H1 (cell line): ENCODE measurements around the gene PPP1R12C. TPM values are rescaled to one million over a fixed set of nuclear protein-coding genes. Genes with fewer than 3 reads are reported as not detected.

Experiments
- EGR1 ChIP-seq: IDR thresholded peaks from 2 replicates; pipeline ENCODE4 v1.6.1; 2011; ENCODE audit warnings: low read depth, low read length, borderline replicate concordance
- HDAC6 ChIP-seq: IDR thresholded peaks from one replicate; pipeline ENCODE4 v1.7.1; 2012; ENCODE audit warnings: low read depth, mild to moderate bottlenecking, inconsistent platforms, low read length, moderate library complexity
- RNF2 ChIP-seq: fragments of 200-900, 300-1000 bp; sonication (generic); IDR thresholded peaks from 2 replicates; pipeline ENCODE4 v1.7.1; 2016; ENCODE audit warnings: borderline replicate concordance, low read depth, mild to moderate bottlenecking, antibody characterized with exemption, low read length; ENCODE audit not compliant: poor library complexity, severe bottlenecking; ENCODE audit errors: missing control alignments
- SAP30 ChIP-seq: fragments of 300-600 bp; sonication (generic); IDR thresholded peaks from 2 replicates; pipeline ENCODE4 v1.7.1; 2012; ENCODE audit warnings: low read length, moderate library complexity, mild to moderate bottlenecking, inconsistent platforms; ENCODE audit not compliant: insufficient read depth, insufficient replicate concordance
- SUZ12 ChIP-seq: fragments of 200-600 bp; sonication (generic); IDR thresholded peaks from 2 replicates; pipeline ENCODE4 v1.6.1; 2012; ENCODE audit warnings: mild to moderate bottlenecking, inconsistent platforms, low read length, moderate library complexity, mixed read lengths
- YY1 ChIP-seq: IDR thresholded peaks from 2 replicates; pipeline ENCODE4 v1.6.1; 2011; ENCODE audit warnings: low read depth, mild to moderate bottlenecking, low read length
- polyA plus RNA-seq, 7 experiments: library from polyadenylated mRNA; depleted of rRNA in 3 of 7; stranded (reverse) in 5 of 7; unstranded in 2 of 7; fragments of >200 nt in 5 of 7; fragments of 200-250 nt in 2 of 7; gene quantifications; 1 replicate in 5 of 7; 2 replicates in 1 of 7; 4 replicates in 1 of 7; pipeline versions ENCODE4 v1.2.1 to v1.2.3, GENCODE V29; 2011 to 2013; ENCODE audit warnings: missing spikeins in 2 of 7, mixed read lengths in 2 of 7
- total RNA-seq: library from RNA; stranded (reverse); fragmentation: NEBNext Ultra II Directional; extraction: Animal tissue kit (Norgen Biotek cat#: 25700); gene quantifications from 2 replicates; pipeline ENCODE4 v1.2.1, GENCODE V29; 2021
- TF ChIP-seq, protein P1 (sequence below): IDR thresholded peaks from 2 replicates; pipeline ENCODE4 v1.6.1; 2011; ENCODE audit warnings: low read depth, mild to moderate bottlenecking, low read length; ENCODE audit not compliant: insufficient read depth
- TF ChIP-seq, protein P2 (sequence below), 3 experiments: IDR thresholded peaks; 1 replicate in 2 of 3; 2 replicates in 1 of 3; pipeline versions ENCODE4 v1.5.1 to v1.6.1; 2011; ENCODE audit warnings: low read length in 3 of 3, mild to moderate bottlenecking in 3 of 3, inconsistent platforms in 2 of 3, low read depth in 1 of 3, moderate library complexity in 1 of 3; ENCODE audit not compliant: insufficient read depth in 1 of 3; ENCODE audit errors: control extremely low read depth in 1 of 3

PPP1R12C gene
- total and polyA plus RNA-seq, 2 of the 8 experiments (the other 6 are each of a cell fraction or from before 2014, with no cell fraction given): 31.7 to 71.5 TPM

DNA sequence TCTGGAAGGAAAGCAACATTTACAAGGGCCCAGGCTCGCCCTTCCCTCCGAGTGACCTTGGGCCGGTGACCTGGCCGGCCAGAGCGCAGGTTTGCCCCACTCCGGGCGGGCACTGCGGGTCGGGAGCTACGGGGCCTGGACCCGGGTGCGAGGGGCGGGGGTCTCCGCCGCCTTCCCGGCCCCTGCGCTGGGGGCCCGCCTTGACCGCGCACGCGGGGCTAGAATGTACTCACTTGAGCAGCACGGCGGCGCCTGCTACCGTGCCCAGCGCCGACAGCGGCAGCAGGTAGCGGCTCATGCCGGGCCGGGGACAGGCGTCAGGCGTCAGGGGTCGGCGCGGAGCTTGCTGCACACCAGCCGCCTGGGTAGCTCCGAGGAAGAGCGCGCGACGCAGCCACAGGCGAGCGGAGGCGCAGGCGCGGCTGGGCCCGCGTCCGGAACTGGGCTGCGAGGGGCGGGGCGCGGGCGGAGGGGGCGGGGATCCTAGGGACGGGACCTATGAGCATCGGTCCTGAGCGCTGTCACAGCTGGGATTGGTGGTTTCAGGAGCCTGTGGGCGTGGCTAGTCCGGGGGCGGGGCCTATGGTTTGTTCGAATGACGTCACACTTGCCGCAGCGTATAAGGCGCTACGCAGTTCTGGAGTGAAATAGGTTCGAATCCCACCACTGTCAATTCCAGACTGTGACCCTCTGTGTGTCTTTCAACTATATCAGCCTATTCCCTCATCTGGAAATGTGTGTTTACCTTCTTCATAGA is 54.5 kb downstream of the PPP1R12C start, which contains the start of gene RDH13 (continued):
- TF ChIP-seq, protein P1, sequence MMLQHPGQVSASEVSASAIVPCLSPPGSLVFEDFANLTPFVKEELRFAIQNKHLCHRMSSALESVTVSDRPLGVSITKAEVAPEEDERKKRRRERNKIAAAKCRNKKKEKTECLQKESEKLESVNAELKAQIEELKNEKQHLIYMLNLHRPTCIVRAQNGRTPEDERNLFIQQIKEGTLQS: no peak
- TF ChIP-seq HDAC6: no peak
- TF ChIP-seq RNF2: no peak
- TF ChIP-seq EGR1: no peak
- TF ChIP-seq, protein P2, sequence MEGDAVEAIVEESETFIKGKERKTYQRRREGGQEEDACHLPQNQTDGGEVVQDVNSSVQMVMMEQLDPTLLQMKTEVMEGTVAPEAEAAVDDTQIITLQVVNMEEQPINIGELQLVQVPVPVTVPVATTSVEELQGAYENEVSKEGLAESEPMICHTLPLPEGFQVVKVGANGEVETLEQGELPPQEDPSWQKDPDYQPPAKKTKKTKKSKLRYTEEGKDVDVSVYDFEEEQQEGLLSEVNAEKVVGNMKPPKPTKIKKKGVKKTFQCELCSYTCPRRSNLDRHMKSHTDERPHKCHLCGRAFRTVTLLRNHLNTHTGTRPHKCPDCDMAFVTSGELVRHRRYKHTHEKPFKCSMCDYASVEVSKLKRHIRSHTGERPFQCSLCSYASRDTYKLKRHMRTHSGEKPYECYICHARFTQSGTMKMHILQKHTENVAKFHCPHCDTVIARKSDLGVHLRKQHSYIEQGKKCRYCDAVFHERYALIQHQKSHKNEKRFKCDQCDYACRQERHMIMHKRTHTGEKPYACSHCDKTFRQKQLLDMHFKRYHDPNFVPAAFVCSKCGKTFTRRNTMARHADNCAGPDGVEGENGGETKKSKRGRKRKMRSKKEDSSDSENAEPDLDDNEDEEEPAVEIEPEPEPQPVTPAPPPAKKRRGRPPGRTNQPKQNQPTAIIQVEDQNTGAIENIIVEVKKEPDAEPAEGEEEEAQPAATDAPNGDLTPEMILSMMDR (IDR thresholded peaks at IDR 0.05; ENCODE audit: control extremely low read depth in 1 of 3, insufficient read depth in 1 of 3, low read depth in 1 of 3, low read length in 3 of 3): no peak
- no peak for TF ChIP-seq SAP30
- no peak for TF ChIP-seq SUZ12
- TF ChIP-seq YY1: no peak
